ENCODE measurements around the gene RFLNA.
A peak's percentile ranks its signal among the peaks of the same experiment; 100 is the strongest.
"Not testable (repeated sequence)": the region's sequence is repeated elsewhere in the genome, so short reads cannot be mapped to it uniquely, and the experiment has no call there.

Gene RFLNA

GRCh38 chr12:124316257-124316900 lies 21.5 kb downstream of the RFLNA start:
- no peak for DNase-seq (ENCODE audit: insufficient read length)
- TF ChIP-seq POLR2AphosphoS5 (IDR thresholded peaks at IDR 0.05; ENCODE audit: low read depth, low read length) (no peak), TAF1 (IDR thresholded peaks at IDR 0.05; ENCODE audit: borderline replicate concordance, low read depth, low read length) (no peak), POLR2A (IDR thresholded peaks at IDR 0.05; ENCODE audit: low read depth, low read length) (no peak)
- FAIRE-seq, result no peak

- DNase-seq (ENCODE audit: insufficient read length) (no peak), FAIRE-seq (no peak)
- TF ChIP-seq TAF1 (IDR thresholded peaks at IDR 0.05; ENCODE audit: borderline replicate concordance, low read depth, low read length) (no peak), POLR2AphosphoS5 (IDR thresholded peaks at IDR 0.05; ENCODE audit: low read depth, low read length) (no peak), POLR2A (IDR thresholded peaks at IDR 0.05; ENCODE audit: low read depth, low read length) (no peak)
Observed at GRCh38 chr12:124317400-124317799, 22.5 kb downstream of the RFLNA start.

GRCh38 chr12:124318278-124319020 lies 23.6 kb downstream of the RFLNA start:
- no peak for FAIRE-seq
- DNase-seq (ENCODE audit: insufficient read length), result no peak
- TF ChIP-seq POLR2AphosphoS5 (IDR thresholded peaks at IDR 0.05; ENCODE audit: low read depth, low read length) (no peak), POLR2A (IDR thresholded peaks at IDR 0.05; ENCODE audit: low read depth, low read length) (no peak), TAF1 (IDR thresholded peaks at IDR 0.05; ENCODE audit: borderline replicate concordance, low read depth, low read length) (no peak)

- FAIRE-seq, result no peak
- DNase-seq (ENCODE audit: insufficient read length), result no peak
- no peak for TF ChIP-seq POLR2A (IDR thresholded peaks at IDR 0.05; ENCODE audit: low read depth, low read length)
- TF ChIP-seq POLR2AphosphoS5 (IDR thresholded peaks at IDR 0.05; ENCODE audit: low read depth, low read length), result no peak
- no peak for TF ChIP-seq TAF1 (IDR thresholded peaks at IDR 0.05; ENCODE audit: borderline replicate concordance, low read depth, low read length)
Observed at GRCh38 chr12:124319368-124320050, 24.6 kb downstream of the RFLNA start.

- TF ChIP-seq POLR2A (IDR thresholded peaks at IDR 0.05; ENCODE audit: low read depth, low read length), result no peak
- no peak for TF ChIP-seq TAF1 (IDR thresholded peaks at IDR 0.05; ENCODE audit: borderline replicate concordance, low read depth, low read length)
- TF ChIP-seq POLR2AphosphoS5 (IDR thresholded peaks at IDR 0.05; ENCODE audit: low read depth, low read length), result no peak
- FAIRE-seq (peak; percentile 89), DNase-seq (ENCODE audit: insufficient read length) (peak; percentile 81)
Observed at GRCh38 chr12:124321040-124321481, 26.2 kb downstream of the RFLNA start.

- no peak for DNase-seq (ENCODE audit: insufficient read length)
- FAIRE-seq, result no peak
- TF ChIP-seq POLR2AphosphoS5 (IDR thresholded peaks at IDR 0.05; ENCODE audit: low read depth, low read length), result no peak
- no peak for TF ChIP-seq POLR2A (IDR thresholded peaks at IDR 0.05; ENCODE audit: low read depth, low read length)
- TF ChIP-seq TAF1 (IDR thresholded peaks at IDR 0.05; ENCODE audit: borderline replicate concordance, low read depth, low read length), result no peak
Observed at GRCh38 chr12:124321556-124322270, 26.8 kb downstream of the RFLNA start.

GRCh38 chr12:124322271-124322998 lies 27.5 kb downstream of the RFLNA start:
- FAIRE-seq (no peak), DNase-seq (ENCODE audit: insufficient read length) (no peak)
- TF ChIP-seq POLR2AphosphoS5 (IDR thresholded peaks at IDR 0.05; ENCODE audit: low read depth, low read length), result no peak
- TF ChIP-seq POLR2A (IDR thresholded peaks at IDR 0.05; ENCODE audit: low read depth, low read length), result no peak
- TF ChIP-seq TAF1 (IDR thresholded peaks at IDR 0.05; ENCODE audit: borderline replicate concordance, low read depth, low read length), result no peak

GRCh38 chr12:124322999-124323328 lies 28.1 kb downstream of the RFLNA start:
- FAIRE-seq, result not testable (repeated sequence)

GRCh38 chr12:124323771-124324530 lies 29.1 kb downstream of the RFLNA start:
- 0 out of 2 replicates have a peak, but pooled peaks have one; percentile 37 for TF ChIP-seq POLR2AphosphoS5 (IDR thresholded peaks at IDR 0.05; ENCODE audit: low read depth, low read length)
- TF ChIP-seq POLR2A (IDR thresholded peaks at IDR 0.05; ENCODE audit: low read depth, low read length), result no peak; the same call in 1 of the 2 replicates
- DNase-seq (ENCODE audit: insufficient read length), result no peak
- FAIRE-seq, result peak; percentile 38

More at GRCh38 chr12:124322999-124323328, 28.1 kb downstream of the RFLNA start:
- not testable (repeated sequence) for DNase-seq (ENCODE audit: insufficient read length)

All from GM12892 (cell line).